GM10266 (cell line): Measurements from ENCODE around the gene TRPM7.
"Not testable (repeated sequence)": the region's sequence is repeated elsewhere in the genome, so short reads cannot be mapped to it uniquely, and the experiment has no call there.

Source experiments
- DNase-seq: peaks from one replicate; pipeline ENCODE4 v3.0.0; 2012; ENCODE audit errors: extremely low spot score
- TF ChIP-seq, protein P1 (sequence below): IDR thresholded peaks from 2 replicates; pipeline ENCODE4 v1.5.1; 2012; ENCODE audit warnings: mild to moderate bottlenecking, low read depth; ENCODE audit not compliant: control insufficient read depth, insufficient read depth; ENCODE audit errors: missing control alignments

Gene TRPM7

DNA sequence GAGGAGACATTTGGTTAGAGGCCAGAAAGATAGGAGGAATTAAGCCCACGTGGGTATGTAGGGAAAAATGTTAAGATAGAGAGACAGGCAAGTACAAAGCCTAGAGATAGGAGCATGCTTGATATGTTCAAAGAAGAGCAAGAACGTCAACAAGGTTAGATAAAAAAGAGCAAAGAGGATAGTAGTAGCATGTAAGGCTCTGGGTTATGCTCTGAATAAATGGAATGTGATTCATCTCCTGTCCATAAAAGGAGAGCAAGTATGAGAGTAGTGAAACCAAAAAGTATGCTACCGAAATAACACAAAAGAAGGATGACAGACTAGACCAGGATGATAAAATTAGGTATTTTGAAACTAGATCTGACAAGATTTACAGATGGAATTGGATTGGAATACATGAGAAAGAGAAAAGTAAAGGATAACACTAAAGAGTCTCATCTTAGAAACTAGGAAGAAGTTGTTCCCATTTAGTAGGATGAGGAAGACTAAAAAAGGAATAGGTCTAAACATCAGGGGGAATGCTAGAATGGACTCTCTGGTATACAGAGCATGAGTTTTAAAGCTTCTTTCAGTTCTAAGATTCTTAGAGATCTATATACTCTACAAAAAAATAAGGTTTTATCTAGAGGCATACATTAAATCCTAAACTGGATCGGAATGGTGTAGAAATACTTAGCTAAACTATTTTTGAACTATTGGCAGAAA lies 59.1 kb downstream of the TRPM7 start:
- no peak for DNase-seq
- TF ChIP-seq, protein P1, sequence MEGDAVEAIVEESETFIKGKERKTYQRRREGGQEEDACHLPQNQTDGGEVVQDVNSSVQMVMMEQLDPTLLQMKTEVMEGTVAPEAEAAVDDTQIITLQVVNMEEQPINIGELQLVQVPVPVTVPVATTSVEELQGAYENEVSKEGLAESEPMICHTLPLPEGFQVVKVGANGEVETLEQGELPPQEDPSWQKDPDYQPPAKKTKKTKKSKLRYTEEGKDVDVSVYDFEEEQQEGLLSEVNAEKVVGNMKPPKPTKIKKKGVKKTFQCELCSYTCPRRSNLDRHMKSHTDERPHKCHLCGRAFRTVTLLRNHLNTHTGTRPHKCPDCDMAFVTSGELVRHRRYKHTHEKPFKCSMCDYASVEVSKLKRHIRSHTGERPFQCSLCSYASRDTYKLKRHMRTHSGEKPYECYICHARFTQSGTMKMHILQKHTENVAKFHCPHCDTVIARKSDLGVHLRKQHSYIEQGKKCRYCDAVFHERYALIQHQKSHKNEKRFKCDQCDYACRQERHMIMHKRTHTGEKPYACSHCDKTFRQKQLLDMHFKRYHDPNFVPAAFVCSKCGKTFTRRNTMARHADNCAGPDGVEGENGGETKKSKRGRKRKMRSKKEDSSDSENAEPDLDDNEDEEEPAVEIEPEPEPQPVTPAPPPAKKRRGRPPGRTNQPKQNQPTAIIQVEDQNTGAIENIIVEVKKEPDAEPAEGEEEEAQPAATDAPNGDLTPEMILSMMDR: no peak

DNA sequence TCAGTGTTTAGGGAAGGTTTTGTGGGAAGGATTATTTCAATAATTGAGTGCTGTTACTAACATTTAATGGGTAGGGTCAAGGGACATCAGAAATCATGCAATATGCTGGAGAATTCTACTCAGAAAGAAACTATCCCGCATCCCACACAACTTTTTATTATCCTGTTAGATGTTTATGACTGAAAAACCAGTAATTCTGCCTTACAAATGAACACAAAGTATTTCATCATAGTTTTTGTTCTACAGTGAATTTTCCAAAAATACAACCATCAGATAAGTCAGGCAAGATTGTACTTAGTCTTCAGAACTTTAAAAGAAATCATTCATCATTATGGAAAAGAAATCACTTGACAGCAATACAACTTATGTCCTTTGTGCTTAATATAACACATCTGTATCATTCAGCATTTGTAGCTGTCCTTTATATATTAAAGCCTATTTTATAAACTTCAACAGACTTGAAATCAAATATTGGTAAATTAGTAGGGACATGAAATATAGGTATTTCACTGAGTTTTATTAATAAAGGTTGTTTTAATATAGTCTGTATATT lies 61.9 kb downstream of the TRPM7 start:
- TF ChIP-seq, protein P1: no peak
- DNase-seq: no peak

DNA sequence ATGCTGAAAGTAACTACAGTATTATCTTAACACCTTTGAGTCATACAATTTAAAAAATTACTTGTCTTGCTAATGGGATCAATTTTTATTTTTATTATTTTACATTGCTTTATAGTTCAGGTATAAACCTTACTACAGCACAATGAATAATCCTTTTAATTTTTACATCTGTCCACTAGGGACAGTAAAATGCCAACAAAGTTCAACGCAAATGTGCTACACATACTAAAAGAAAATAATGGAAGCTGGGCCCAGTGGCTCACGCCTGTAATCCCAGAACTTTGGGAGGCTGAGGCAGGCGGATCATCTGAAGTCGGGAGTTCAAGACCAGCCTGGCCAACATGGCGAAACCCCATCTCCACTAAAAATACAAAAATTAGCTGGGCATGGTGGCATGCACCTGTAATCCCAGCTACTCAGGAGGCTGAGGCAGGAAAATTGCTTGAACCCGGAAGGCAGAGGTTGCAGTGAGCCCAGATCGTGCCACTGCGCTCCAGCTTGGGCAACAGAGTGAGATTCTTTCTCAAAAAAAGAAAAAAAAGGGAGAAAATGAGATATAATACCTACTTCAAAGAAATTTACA lies 64.1 kb downstream of the TRPM7 start:
- not testable (repeated sequence) for DNase-seq

- not testable (repeated sequence) for DNase-seq
Observed at GRCh38 chr15:50616960-50617359, 69.6 kb downstream of the TRPM7 start.

GRCh38 chr15:50616554-50616953 lies 70.0 kb downstream of the TRPM7 start:
- DNase-seq: not testable (repeated sequence)

- no peak for DNase-seq
- TF ChIP-seq, protein P1: no peak
Observed at GRCh38 chr15:50613600-50613999, 73.0 kb downstream of the TRPM7 start.

GRCh38 chr15:50607129-50607528 lies 79.5 kb downstream of the TRPM7 start:
- TF ChIP-seq, protein P1: no peak
- DNase-seq: no peak

GRCh38 chr15:50605462-50605861 lies 81.1 kb downstream of the TRPM7 start:
- no peak for DNase-seq
- TF ChIP-seq, protein P1: no peak

- not testable (repeated sequence) for DNase-seq
Observed at GRCh38 chr15:50602028-50602427, 84.6 kb downstream of the TRPM7 start.
